ENCODE results near the gene PRKCE. TPM values are rescaled to one million over a fixed set of nuclear protein-coding genes. Genes with fewer than 3 reads are reported as not detected.

The PRKCE gene
- total and polyA plus RNA-seq, 4 donors, result 2.5 to 38.6 (median 5.8) TPM

DNA sequence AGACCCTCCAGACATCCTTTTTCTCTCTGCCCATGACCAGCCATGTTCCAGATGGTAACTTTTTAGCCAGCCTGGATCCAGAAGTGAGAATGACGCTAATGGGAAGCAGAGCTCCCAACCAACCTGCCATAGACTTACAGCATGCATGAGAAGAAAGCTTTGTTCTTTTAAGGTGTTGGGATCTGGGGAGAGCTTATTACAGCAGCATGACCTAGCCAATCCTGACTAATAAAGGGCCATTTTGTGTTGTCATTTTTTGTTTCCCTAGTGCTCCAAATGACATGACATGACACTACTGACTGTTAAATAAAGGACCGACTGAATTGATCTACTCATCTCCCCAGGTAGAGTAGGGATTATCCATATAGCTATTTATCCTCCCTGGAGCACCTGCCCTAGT lies 5.2 kb upstream of the PRKCE start:
- H3K9me3 ChIP-seq (ENCODE audit: control insufficient read depth in 4 of 4, low read length in 3 of 4), result no peaks in the 10 kb centered on the region
- H3K9ac ChIP-seq (ENCODE audit: low read depth in 1 of 2, low read length in 2 of 2), result no peak overlapping the region
- H3K27ac ChIP-seq (ENCODE audit: low read depth in 1 of 2, low read length in 2 of 2), result no peak overlapping the region
- TF ChIP-seq, protein P1, sequence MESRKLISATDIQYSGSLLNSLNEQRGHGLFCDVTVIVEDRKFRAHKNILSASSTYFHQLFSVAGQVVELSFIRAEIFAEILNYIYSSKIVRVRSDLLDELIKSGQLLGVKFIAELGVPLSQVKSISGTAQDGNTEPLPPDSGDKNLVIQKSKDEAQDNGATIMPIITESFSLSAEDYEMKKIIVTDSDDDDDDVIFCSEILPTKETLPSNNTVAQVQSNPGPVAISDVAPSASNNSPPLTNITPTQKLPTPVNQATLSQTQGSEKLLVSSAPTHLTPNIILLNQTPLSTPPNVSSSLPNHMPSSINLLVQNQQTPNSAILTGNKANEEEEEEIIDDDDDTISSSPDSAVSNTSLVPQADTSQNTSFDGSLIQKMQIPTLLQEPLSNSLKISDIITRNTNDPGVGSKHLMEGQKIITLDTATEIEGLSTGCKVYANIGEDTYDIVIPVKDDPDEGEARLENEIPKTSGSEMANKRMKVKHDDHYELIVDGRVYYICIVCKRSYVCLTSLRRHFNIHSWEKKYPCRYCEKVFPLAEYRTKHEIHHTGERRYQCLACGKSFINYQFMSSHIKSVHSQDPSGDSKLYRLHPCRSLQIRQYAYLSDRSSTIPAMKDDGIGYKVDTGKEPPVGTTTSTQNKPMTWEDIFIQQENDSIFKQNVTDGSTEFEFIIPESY (IDR thresholded peaks at IDR 0.05), result no peak
- no peak for TF ChIP-seq NR2F2 (IDR thresholded peaks at IDR 0.05)
- TF ChIP-seq TAF1 (conservative IDR thresholded peaks at IDR 0.05), result no peak
- no peak for TF ChIP-seq JUND (IDR thresholded peaks at IDR 0.05)
- no peak for TF ChIP-seq GABPA (IDR thresholded peaks at IDR 0.05 in 1 of 2, conservative IDR thresholded peaks at IDR 0.05 in 1 of 2)
- TF ChIP-seq RAD21 (IDR thresholded peaks at IDR 0.05), result no peak
- TF ChIP-seq ATF3 (IDR thresholded peaks at IDR 0.05), result no peak
- no peak for TF ChIP-seq HNF4A (conservative IDR thresholded peaks at IDR 0.05)
- TF ChIP-seq RXRA (IDR thresholded peaks at IDR 0.05), result no peak
- TF ChIP-seq SP1 (IDR thresholded peaks at IDR 0.05), result no peak
- no peaks in the 10 kb centered on the region for H3K36me3 ChIP-seq (ENCODE audit: control insufficient read depth in 4 of 4, insufficient read depth in 3 of 4, low read depth in 1 of 4, low read length in 3 of 4)
- no peak overlapping the region for H3K4me3 ChIP-seq (ENCODE audit: low read depth in 1 of 3, low read length in 3 of 3)
- DNase-seq (ENCODE audit: low spot score), result no peak
- no peaks in the 10 kb centered on the region for H3K27me3 ChIP-seq (ENCODE audit: control insufficient read depth in 4 of 4, insufficient read depth in 4 of 4, low read length in 3 of 4)
- 95% methylated on average over 2 of the region's 2 CpGs for WGBS
- peaks cover 5 to 28% (median 18%) of the 10 kb centered on the region in 4 donors for H3K4me1 ChIP-seq (ENCODE audit: control insufficient read depth in 4 of 4, insufficient read depth in 4 of 4, low read length in 3 of 4)

- no peak for TF ChIP-seq JUND (IDR thresholded peaks at IDR 0.05)
- no peak for TF ChIP-seq NR2F2 (IDR thresholded peaks at IDR 0.05)
- no peak for TF ChIP-seq YY1 (IDR thresholded peaks at IDR 0.05)
- TF ChIP-seq ATF3 (IDR thresholded peaks at IDR 0.05), result no peak
- no peak for TF ChIP-seq REST (IDR thresholded peaks at IDR 0.05)
- TF ChIP-seq RAD21 (IDR thresholded peaks at IDR 0.05), result no peak
- no peak for TF ChIP-seq EGR1 (IDR thresholded peaks at IDR 0.05; ENCODE audit: low read depth in 2 of 2)
- no peak for TF ChIP-seq FOXA2 (IDR thresholded peaks at IDR 0.05)
- TF ChIP-seq TAF1 (conservative IDR thresholded peaks at IDR 0.05), result no peak
- TF ChIP-seq SP1 (IDR thresholded peaks at IDR 0.05), result no peak
- no peak for TF ChIP-seq HNF4G (IDR thresholded peaks at IDR 0.05)
- TF ChIP-seq, protein P2, sequence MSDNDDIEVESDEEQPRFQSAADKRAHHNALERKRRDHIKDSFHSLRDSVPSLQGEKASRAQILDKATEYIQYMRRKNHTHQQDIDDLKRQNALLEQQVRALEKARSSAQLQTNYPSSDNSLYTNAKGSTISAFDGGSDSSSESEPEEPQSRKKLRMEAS (IDR thresholded peaks at IDR 0.05), result no peak
- TF ChIP-seq RXRA (IDR thresholded peaks at IDR 0.05), result no peak
- TF ChIP-seq GABPA (IDR thresholded peaks at IDR 0.05 in 1 of 2, conservative IDR thresholded peaks at IDR 0.05 in 1 of 2), result no peak
- TF ChIP-seq FOXA1 (IDR thresholded peaks at IDR 0.05), result no peak
- Histone ChIP-seq H3K27me3 (ENCODE audit: control insufficient read depth in 4 of 4, insufficient read depth in 4 of 4, low read length in 3 of 4) (no peaks in the 10 kb centered on the region), H3K9ac (ENCODE audit: low read depth in 1 of 2, low read length in 2 of 2) (no peak overlapping the region), H3K4me1 (ENCODE audit: control insufficient read depth in 4 of 4, insufficient read depth in 4 of 4, low read length in 3 of 4) (peaks cover 7 to 32% (median 18%) of the 10 kb centered on the region in 4 donors), H3K36me3 (ENCODE audit: control insufficient read depth in 4 of 4, insufficient read depth in 3 of 4, low read depth in 1 of 4, low read length in 3 of 4) (no peaks in the 10 kb centered on the region), H3K27ac (ENCODE audit: low read depth in 1 of 2, low read length in 2 of 2) (no peak overlapping the region), H3K9me3 (ENCODE audit: control insufficient read depth in 4 of 4, low read length in 3 of 4) (no peaks in the 10 kb centered on the region), H3K4me3 (ENCODE audit: low read depth in 1 of 3, low read length in 3 of 3) (no peak overlapping the region)
- WGBS, result 94% methylated on average over 9 of the region's 9 CpGs
- no peak for DNase-seq (ENCODE audit: low spot score)
Observed at GRCh38 chr2:45647356-45647755, 4.1 kb upstream of the PRKCE start.

All from liver (tissue), 9 donors.